Measurements from ENCODE around the gene CDRT15.
"Not testable (repeated sequence)": the region's sequence is repeated elsewhere in the genome, so short reads cannot be mapped to it uniquely, and the experiment has no call there.

The CDRT15 gene

DNA sequence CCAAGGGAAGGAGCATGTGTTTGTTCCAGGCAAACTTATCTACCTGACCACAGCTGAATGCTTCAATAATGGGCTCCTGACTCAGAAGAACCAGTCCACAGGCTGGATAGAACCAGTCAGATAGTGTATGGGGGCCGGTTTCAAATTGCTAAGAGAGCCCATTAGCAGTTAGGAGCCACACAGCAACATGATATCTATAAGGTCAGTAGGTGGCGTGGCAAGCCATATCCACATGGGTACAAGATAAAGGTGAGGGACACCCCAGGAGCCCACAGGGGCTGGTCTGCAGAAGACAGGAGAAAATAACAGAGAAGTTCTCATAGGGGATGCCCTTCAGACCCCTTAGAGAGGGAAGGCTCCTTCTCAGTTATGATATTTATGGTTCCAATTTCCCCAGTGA is 31.6 kb upstream of the CDRT15 start:
- H3K27me3 ChIP-seq (replicated peaks; ENCODE audit: control insufficient read depth, insufficient read depth, low read length), result no peaks in the 10 kb centered on the region
- no peak for DNase-seq (ENCODE audit: extremely low read depth, insufficient read length)
- H3K36me3 ChIP-seq (ENCODE audit: control insufficient read depth, insufficient read depth, low read length), result no peaks in the 10 kb centered on the region
- no peak for TF ChIP-seq CTCF (IDR thresholded peaks at IDR 0.05; ENCODE audit: insufficient read depth, low read length, poor library complexity, severe bottlenecking)
- no peak overlapping the region for H3K4me3 ChIP-seq (replicated peaks; ENCODE audit: low read depth, low read length)

DNA sequence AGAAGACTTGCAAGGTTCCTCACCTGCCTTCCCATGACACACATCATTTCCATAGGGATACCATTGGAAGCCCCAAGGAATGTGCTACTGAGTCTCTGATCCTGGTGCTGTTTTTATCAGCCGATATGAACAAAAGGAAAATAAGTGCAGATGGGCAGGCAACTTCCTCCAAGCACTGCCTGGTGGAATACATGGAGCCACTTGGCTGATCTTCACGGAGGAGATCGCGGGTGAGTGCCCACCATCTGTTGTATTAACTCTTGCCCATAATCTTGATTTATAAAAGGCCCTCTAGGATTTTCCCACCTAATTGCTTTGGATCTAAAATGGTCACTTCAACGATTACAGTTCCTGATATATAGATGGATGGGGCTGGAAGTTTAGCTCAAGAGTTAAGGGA is 24.7 kb upstream of the CDRT15 start:
- DNase-seq (ENCODE audit: extremely low read depth, insufficient read length), result no peak
- no peaks in the 10 kb centered on the region for H3K36me3 ChIP-seq (ENCODE audit: control insufficient read depth, insufficient read depth, low read length)
- TF ChIP-seq CTCF (IDR thresholded peaks at IDR 0.05; ENCODE audit: insufficient read depth, low read length, poor library complexity, severe bottlenecking), result no peak
- H3K4me3 ChIP-seq (replicated peaks; ENCODE audit: low read depth, low read length), result no peak overlapping the region
- no peaks in the 10 kb centered on the region for H3K27me3 ChIP-seq (replicated peaks; ENCODE audit: control insufficient read depth, insufficient read depth, low read length)

GRCh38 chr17:14245629-14246028 is 9.0 kb upstream of the CDRT15 start:
- Histone ChIP-seq H3K4me3 (replicated peaks; ENCODE audit: low read depth, low read length) (no peak overlapping the region), H3K27me3 (replicated peaks; ENCODE audit: control insufficient read depth, insufficient read depth, low read length) (no peaks in the 10 kb centered on the region), H3K36me3 (ENCODE audit: control insufficient read depth, insufficient read depth, low read length) (no peaks in the 10 kb centered on the region)
- no peak for TF ChIP-seq CTCF (IDR thresholded peaks at IDR 0.05; ENCODE audit: insufficient read depth, low read length, poor library complexity, severe bottlenecking)
- DNase-seq (ENCODE audit: extremely low read depth, insufficient read length), result no peak

DNA sequence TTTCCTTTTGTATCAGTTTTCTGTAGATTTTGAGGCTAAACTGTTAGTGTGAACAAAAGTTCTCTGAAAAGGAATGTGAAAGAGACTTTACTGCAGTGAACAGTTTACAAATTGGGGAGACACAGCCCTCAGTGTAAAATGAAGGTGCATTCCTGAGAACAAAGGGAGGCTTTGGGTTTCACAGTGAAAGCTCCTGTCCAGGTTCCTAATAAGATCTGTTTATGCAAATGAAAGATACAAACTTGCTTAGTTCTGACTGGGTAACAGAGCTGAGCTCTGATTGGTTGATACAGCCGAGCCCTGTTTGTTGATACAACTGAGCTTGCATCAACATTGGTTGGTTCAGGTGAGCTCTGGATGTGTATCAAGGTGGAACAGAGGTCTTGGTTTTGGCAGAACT is 8.3 kb upstream of the CDRT15 start:
- H3K27me3 ChIP-seq (replicated peaks; ENCODE audit: control insufficient read depth, insufficient read depth, low read length), result no peaks in the 10 kb centered on the region
- no peak overlapping the region for H3K4me3 ChIP-seq (replicated peaks; ENCODE audit: low read depth, low read length)
- no peak for DNase-seq (ENCODE audit: extremely low read depth, insufficient read length)
- no peak for TF ChIP-seq CTCF (IDR thresholded peaks at IDR 0.05; ENCODE audit: insufficient read depth, low read length, poor library complexity, severe bottlenecking)
- no peaks in the 10 kb centered on the region for H3K36me3 ChIP-seq (ENCODE audit: control insufficient read depth, insufficient read depth, low read length)

GRCh38 chr17:14239271-14239670 is 2.6 kb upstream of the CDRT15 start:
- H3K27me3 ChIP-seq (replicated peaks; ENCODE audit: control insufficient read depth, insufficient read depth, low read length); DNase-seq (ENCODE audit: extremely low read depth, insufficient read length); H3K36me3 ChIP-seq (ENCODE audit: control insufficient read depth, insufficient read depth, low read length); H3K4me3 ChIP-seq (replicated peaks; ENCODE audit: low read depth, low read length): not testable (repeated sequence)

GRCh38 chr17:14236032-14236431 is 630 bp downstream of the CDRT15 start:
- DNase-seq (ENCODE audit: extremely low read depth, insufficient read length); H3K36me3 ChIP-seq (ENCODE audit: control insufficient read depth, insufficient read depth, low read length); H3K4me3 ChIP-seq (replicated peaks; ENCODE audit: low read depth, low read length); H3K27me3 ChIP-seq (replicated peaks; ENCODE audit: control insufficient read depth, insufficient read depth, low read length): not testable (repeated sequence)

GRCh38 chr17:14235047-14235446 is 1.6 kb downstream of the CDRT15 start:
- H3K4me3 ChIP-seq (replicated peaks; ENCODE audit: low read depth, low read length); DNase-seq (ENCODE audit: extremely low read depth, insufficient read length); H3K27me3 ChIP-seq (replicated peaks; ENCODE audit: control insufficient read depth, insufficient read depth, low read length); H3K36me3 ChIP-seq (ENCODE audit: control insufficient read depth, insufficient read depth, low read length): not testable (repeated sequence)

DNA sequence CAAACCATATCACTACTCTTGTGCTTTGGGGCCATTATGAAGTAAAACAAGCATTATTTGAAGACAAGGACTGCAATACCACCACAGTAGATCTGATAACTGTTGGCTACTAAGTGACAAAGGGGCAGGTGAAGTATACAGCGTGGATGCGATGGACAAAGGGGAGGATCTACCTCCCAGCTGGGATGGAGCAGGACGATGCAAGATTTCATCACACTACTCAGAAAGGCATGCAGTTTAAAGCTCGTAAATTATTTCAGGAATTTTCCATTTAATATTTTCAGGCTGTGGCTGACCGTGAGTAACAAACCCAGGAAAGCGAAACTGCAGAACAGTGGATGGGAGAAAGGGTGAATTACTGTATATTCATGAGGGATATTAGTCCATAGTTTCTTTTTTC is 5.5 kb downstream of the CDRT15 start:
- H3K36me3 ChIP-seq (ENCODE audit: control insufficient read depth, insufficient read depth, low read length); DNase-seq (ENCODE audit: extremely low read depth, insufficient read length); H3K4me3 ChIP-seq (replicated peaks; ENCODE audit: low read depth, low read length); H3K27me3 ChIP-seq (replicated peaks; ENCODE audit: control insufficient read depth, insufficient read depth, low read length): not testable (repeated sequence)
